GM18858 (cell line): ENCODE results near the gene P2RY8.
A peak's percentile ranks its signal among the peaks of the same experiment; 100 is the strongest.
"Not testable (repeated sequence)": the region's sequence is repeated elsewhere in the genome, so short reads cannot be mapped to it uniquely, and the experiment has no call there.

ENCODE experiments used
- ATAC-seq: cut with Tn5 transposase; IDR thresholded peaks from one replicate; pipeline ENCODE4 v1.9.1; 2021; ENCODE audit not compliant: unreplicated experiment

Gene P2RY8

GRCh38 chrX:1537031-1537715 is at the start of gene P2RY8:
Gene P2RY8, minus strand, starts transcription at chrX:1537185. Its CDS starts 70,627 bp downstream, at chrX:1466558.
- peak; percentile 64 for ATAC-seq

GRCh38 chrX:1584237-1585011 is 47.4 kb upstream of the P2RY8 start:
- ATAC-seq = no peak

GRCh38 chrX:1582686-1583437 is 45.9 kb upstream of the P2RY8 start:
- ATAC-seq = peak; percentile 73

GRCh38 chrX:1581132-1581531 is 44.1 kb upstream of the P2RY8 start:
- peak; percentile 40 for ATAC-seq

- no peak for ATAC-seq
Measured at GRCh38 chrX:1578511-1579173, 41.7 kb upstream of the P2RY8 start.

- ATAC-seq = no peak
Measured at GRCh38 chrX:1577845-1578244, 40.9 kb upstream of the P2RY8 start.

- ATAC-seq = no peak
Measured at GRCh38 chrX:1576201-1576992, 39.4 kb upstream of the P2RY8 start.

GRCh38 chrX:1574181-1574580 is 37.2 kb upstream of the P2RY8 start:
- not testable (repeated sequence) for ATAC-seq

GRCh38 chrX:1564750-1565683 is 28.0 kb upstream of the P2RY8 start:
- peak; percentile 51 for ATAC-seq

- not testable (repeated sequence) for ATAC-seq
Measured at GRCh38 chrX:1564077-1564476, 27.1 kb upstream of the P2RY8 start.

- ATAC-seq = no peak
Measured at GRCh38 chrX:1561164-1561563, 24.2 kb upstream of the P2RY8 start.

GRCh38 chrX:1558761-1559468 is 21.9 kb upstream of the P2RY8 start:
- no peak for ATAC-seq

- not testable (repeated sequence) for ATAC-seq
Measured at GRCh38 chrX:1557442-1557841, 20.5 kb upstream of the P2RY8 start.

- no peak for ATAC-seq
Measured at GRCh38 chrX:1555370-1555769, 18.4 kb upstream of the P2RY8 start.

- no peak for ATAC-seq
Measured at GRCh38 chrX:1554469-1555210, 17.7 kb upstream of the P2RY8 start.

- ATAC-seq = no peak
Measured at GRCh38 chrX:1551959-1552546, 15.1 kb upstream of the P2RY8 start.

- no peak for ATAC-seq
Measured at GRCh38 chrX:1546691-1547251, 9.8 kb upstream of the P2RY8 start.
